K562 (cell line): ENCODE measurements around the gene TMEM69. TPM values are rescaled to one million over a fixed set of nuclear protein-coding genes. Genes with fewer than 3 reads are reported as not detected.
A peak's percentile ranks its signal among the peaks of the same experiment; 100 is the strongest.

Experiments
- ARID1B ChIP-seq: fragments of 450-650 bp; IDR thresholded peaks from 2 replicates; pipeline ENCODE4 v1.6.1; 2016; ENCODE audit warnings: antibody characterized with exemption, mild to moderate bottlenecking, inconsistent platforms
- ATF4 ChIP-seq: fragments of 450-650 bp; formaldehyde crosslinking; IDR thresholded peaks from 2 replicates; pipeline ENCODE4 v1.4.0; 2022; ENCODE audit warnings: mild to moderate bottlenecking, moderate library complexity
- BRCA1 ChIP-seq, 2 experiments: fragments of 450-650 bp in 1 of 2; sonication (generic) in 1 of 2; formaldehyde crosslinking in 1 of 2; IDR thresholded peaks; 2 replicates each; pipeline versions ENCODE4 v1.5.0 to v1.6.1; 2017 to 2020; ENCODE audit warnings: mild to moderate bottlenecking in 1 of 2, missing genetic modification reagents in 1 of 2
- CHCHD3 ChIP-seq: fragments of 250-450 bp; sonication (Bioruptor Pico); IDR thresholded peaks from 2 replicates; pipeline ENCODE4 v2.1.2; 2022; ENCODE audit warnings: mild to moderate bottlenecking
- DMBX1 ChIP-seq: fragments of 250-450 bp; sonication (Bioruptor Pico); IDR thresholded peaks from 2 replicates; pipeline ENCODE4 v1.8.0; 2022; ENCODE audit warnings: inconsistent platforms, mild to moderate bottlenecking, moderate library complexity, borderline replicate concordance
- GTF3C2 ChIP-seq: IDR thresholded peaks from 3 replicates; pipeline ENCODE4 v1.6.1; 2011; ENCODE audit warnings: borderline replicate concordance, mild to moderate bottlenecking, moderate library complexity; ENCODE audit not compliant: insufficient read length; ENCODE audit errors: extremely low read depth
- KDM5B ChIP-seq: fragments of 200-600 bp; sonication (generic); IDR thresholded peaks from 2 replicates; pipeline ENCODE4 v1.6.1; 2012; ENCODE audit warnings: low read depth, mild to moderate bottlenecking, moderate library complexity, low read length, control low read depth, inconsistent platforms; ENCODE audit not compliant: insufficient replicate concordance
- MAFG ChIP-seq: fragments of 450-650 bp; conservative IDR thresholded peaks from 2 replicates; pipeline ENCODE4 v1.6.1; 2016; ENCODE audit warnings: missing genetic modification characterization, missing compliant biosample characterization
- MAZ ChIP-seq, 2 experiments: fragments of 450-650 bp in 1 of 2; sonication (generic) in 1 of 2; formaldehyde crosslinking; IDR thresholded peaks in 1 of 2; conservative IDR thresholded peaks in 1 of 2; 2 replicates each; pipeline versions ENCODE4 v1.4.0 to v1.5.0; 2020; ENCODE audit warnings: mild to moderate bottlenecking in 1 of 2, missing genetic modification reagents in 1 of 2
- MTA1 ChIP-seq: fragments of 450-650 bp; IDR thresholded peaks from 2 replicates; pipeline ENCODE4 v1.6.1; 2017; ENCODE audit warnings: borderline replicate concordance
- NFRKB ChIP-seq: fragments of 450-650 bp; IDR thresholded peaks from 2 replicates; pipeline ENCODE4 v1.6.1; 2016; ENCODE audit warnings: low read depth
- NR4A1 ChIP-seq, 2 experiments: fragments of 250-450 bp in 1 of 2; fragments of 450-650 bp in 1 of 2; sonication (Bioruptor Pico) in 1 of 2; IDR thresholded peaks; 2 replicates each; pipeline versions ENCODE4 v1.4.0 to v1.6.1; 2016 to 2020; ENCODE audit warnings: mild to moderate bottlenecking in 2 of 2, missing compliant biosample characterization in 1 of 2, missing genetic modification characterization in 1 of 2, moderate library complexity in 1 of 2
- PCBP2 ChIP-seq: fragments of 200-400 bp; formaldehyde crosslinking; IDR thresholded peaks from 2 replicates; pipeline ENCODE4 v1.6.1; 2018; ENCODE audit warnings: low read length, low read depth, mild to moderate bottlenecking, moderate library complexity; ENCODE audit not compliant: poor library complexity, severe bottlenecking
- SRSF3 ChIP-seq: fragments of 200-400 bp; formaldehyde crosslinking; IDR thresholded peaks from 2 replicates; pipeline ENCODE4 v1.6.1; 2016; ENCODE audit warnings: mild to moderate bottlenecking, low read length, moderate library complexity; ENCODE audit not compliant: insufficient read depth
- TFE3 ChIP-seq: fragments of 450-650 bp; formaldehyde crosslinking; IDR thresholded peaks from 2 replicates; pipeline ENCODE4 v1.4.0; 2020; ENCODE audit warnings: mild to moderate bottlenecking, mixed read lengths
- XRCC3 ChIP-seq: fragments of 450-650 bp; IDR thresholded peaks from 2 replicates; pipeline ENCODE4 v1.6.1; 2017; ENCODE audit warnings: mild to moderate bottlenecking, moderate library complexity
- ZC3H11A ChIP-seq: IDR thresholded peaks from 2 replicates; pipeline ENCODE4 v1.6.1; 2012; ENCODE audit warnings: low read depth, low read length, improper control_type of control experiment
- ZFPM2 ChIP-seq: fragments of 250-450 bp; sonication (Bioruptor Pico); IDR thresholded peaks from 2 replicates; pipeline ENCODE4 v1.5.1; 2022; ENCODE audit warnings: mild to moderate bottlenecking
- ZNF311 ChIP-seq: fragments of 250-450 bp; sonication (Bioruptor Pico); IDR thresholded peaks from 2 replicates; pipeline ENCODE4 v1.4.0; 2020; ENCODE audit warnings: mild to moderate bottlenecking, moderate library complexity
- ZNF347 ChIP-seq: fragments of 450-650 bp; formaldehyde crosslinking; IDR thresholded peaks from 2 replicates; pipeline ENCODE4 v1.4.0; 2020; ENCODE audit warnings: low read depth, mild to moderate bottlenecking, moderate library complexity
- ZNF695 ChIP-seq: fragments of 450-650 bp; formaldehyde crosslinking; IDR thresholded peaks from 2 replicates; pipeline ENCODE4 v1.4.0; 2020; ENCODE audit warnings: mild to moderate bottlenecking, moderate library complexity
- ZNF699 ChIP-seq: fragments of 250-450 bp; sonication (Bioruptor Pico); IDR thresholded peaks from 2 replicates; pipeline ENCODE4 v1.8.0; 2021; ENCODE audit warnings: mild to moderate bottlenecking, moderate library complexity; ENCODE audit not compliant: insufficient replicate concordance
- polyA plus RNA-seq, 8 experiments: library from polyadenylated mRNA; depleted of rRNA in 4 of 8; stranded (reverse) in 5 of 8; unstranded in 3 of 8; fragments of >200 nt; fragmentation: Nextera tagmentation in 2 of 8; fragmentation: Illumina TruSeq in 1 of 8; extraction: Ambion mirVana in 2 of 8; extraction: Trizol in 1 of 8; gene quantifications; 2 replicates each; pipeline versions ENCODE4 v1.2.1 to v1.2.3, GENCODE V29; 2011 to 2014; ENCODE audit warnings: inconsistent platforms in 1 of 8, missing spikeins in 1 of 8
- total RNA-seq, 7 experiments: library from RNA; depleted of rRNA in 6 of 7; stranded (reverse); fragments of >200 nt in 6 of 7; fragmentation: Illumina TruSeq in 2 of 7; extraction: Trizol in 2 of 7; gene quantifications; 2 replicates each; pipeline versions ENCODE4 v1.2.1 to v1.2.3, GENCODE V29; 2011 to 2021; ENCODE audit warnings: low replicate concordance in 1 of 7

Gene TMEM69
- total and polyA plus RNA-seq, 9 of the 15 experiments (the other 6 are each of a cell fraction or from before 2014, with no cell fraction given) = 47.3 to 248 (median 103) TPM

GRCh38 chr1:45686288-45687013 lies 1.5 kb upstream of the TMEM69 start, which contains the start of gene GPBP1L1 (continued):
- TF ChIP-seq GTF3C2 = no peak
- TF ChIP-seq ARID1B = 0 out of 2 replicates have a peak, but pooled peaks have one; percentile 8
- peak; percentile 50; the same call in 1 of the 2 replicates for TF ChIP-seq ZNF347 (CRISPR knock-in tag)
- TF ChIP-seq ZC3H11A = no peak
- peak; percentile 77; the same call in 1 of the 2 replicates for TF ChIP-seq ZNF311 (CRISPR knock-in tag)
- peak; percentile 68; the same call in 1 of the 2 replicates for TF ChIP-seq SRSF3
- no peak; the same call in 1 of the 2 replicates for TF ChIP-seq DMBX1 (CRISPR knock-in tag)
- no peak for TF ChIP-seq ZNF695
- no peak for TF ChIP-seq KDM5B
- no peak for TF ChIP-seq ATF4 (CRISPR knock-in tag)
- TF ChIP-seq MAFG (tag) = no peak
- no peak for TF ChIP-seq XRCC3
- peak; percentile 50 to 78 for TF ChIP-seq MAZ (CRISPR knock-in tag; conservative IDR thresholded peaks at IDR 0.05 in 1 of 2, IDR thresholded peaks at IDR 0.05 in 1 of 2)
- TF ChIP-seq NFRKB = peak; percentile 51
- TF ChIP-seq PCBP2 = no peak
- peak; percentile 80; the same call in 1 of the 2 replicates for TF ChIP-seq ZFPM2 (CRISPR knock-in tag)
- peak; percentile 64; the same call in 1 of the 2 replicates for TF ChIP-seq CHCHD3 (CRISPR knock-in tag)
- peak; percentile 33; the same call in 1 of the 2 replicates for TF ChIP-seq MTA1
- TF ChIP-seq TFE3 (CRISPR knock-in tag) = no peak
- no peak for TF ChIP-seq BRCA1 (IDR thresholded peaks at IDR 0.05)
- no peak for TF ChIP-seq BRCA1 (CRISPR knock-in tag; IDR thresholded peaks at IDR 0.05)
- TF ChIP-seq ZNF699 (CRISPR knock-in tag) = no peak
- 0 out of 2 replicates have a peak, but pooled peaks have one; percentile 30 for TF ChIP-seq NR4A1 (CRISPR knock-in tag; IDR thresholded peaks at IDR 0.05)
- TF ChIP-seq NR4A1 (tag; IDR thresholded peaks at IDR 0.05) = no peak
